HG03558 (cell line): Measurements from ENCODE around the gene UNC5C.

Experiments
- ATAC-seq: cut with Tn5 transposase; IDR thresholded peaks from one replicate; pipeline ENCODE4 v1.9.1; 2021; ENCODE audit warnings: moderate number of reproducible peaks; ENCODE audit not compliant: unreplicated experiment; ENCODE audit errors: extremely low read depth

UNC5C gene

DNA sequence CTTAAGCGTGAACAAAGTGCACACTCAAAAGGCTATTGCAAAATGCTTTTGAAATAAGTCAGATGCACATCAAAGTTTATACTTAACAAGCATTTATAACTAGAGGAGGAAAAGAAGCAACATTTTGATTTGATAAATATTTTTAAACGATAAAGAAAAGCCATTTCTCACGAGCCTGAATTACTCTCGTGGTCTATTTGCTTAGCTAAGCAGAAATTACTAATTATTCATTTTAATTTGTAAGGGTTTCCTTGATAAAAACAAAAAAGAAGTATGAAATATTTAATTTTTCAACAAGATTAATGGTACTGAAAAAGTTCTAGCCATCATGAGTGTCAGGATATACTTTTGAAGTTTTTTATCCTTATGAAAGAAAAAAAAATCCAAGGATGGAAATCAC is 78.2 kb downstream of the UNC5C start:
- no peak for ATAC-seq

DNA sequence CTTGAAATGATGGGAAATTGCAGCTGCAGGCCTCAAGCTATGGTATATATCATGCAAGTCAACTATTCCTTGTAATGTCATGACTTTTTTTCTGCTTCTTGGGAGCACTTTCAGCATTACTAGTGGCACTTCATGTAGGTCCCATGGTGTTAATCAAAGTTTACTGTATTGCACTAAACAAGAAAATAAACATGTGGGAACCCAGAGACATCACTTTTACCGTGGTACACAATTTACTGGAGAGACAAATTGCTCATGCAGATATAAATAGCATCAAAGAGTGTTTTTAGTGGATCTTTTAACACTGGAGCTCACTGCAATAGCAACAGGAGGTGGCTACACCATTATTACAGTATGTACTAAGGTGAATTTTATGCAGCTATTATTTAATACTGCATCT is 79.2 kb downstream of the UNC5C start:
- no peak for ATAC-seq

DNA sequence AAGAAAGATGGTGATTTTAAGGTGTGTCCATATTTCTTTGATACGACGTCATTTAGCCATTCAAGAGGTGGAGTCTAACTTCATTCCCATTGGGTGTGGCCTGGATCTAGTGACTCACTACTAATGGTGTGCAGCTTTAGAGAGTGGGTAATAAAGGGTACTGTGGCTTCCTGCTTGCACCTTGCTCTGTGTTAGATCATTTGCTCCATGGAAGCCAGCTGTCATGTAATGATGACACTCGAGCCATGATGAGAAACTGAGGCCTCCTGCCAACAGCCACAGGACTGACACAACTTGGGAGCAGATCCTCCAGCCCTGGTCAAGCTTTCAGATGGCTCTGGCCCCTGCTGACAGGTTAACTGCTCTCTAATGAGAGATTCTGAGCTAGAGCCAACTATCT is 82.0 kb downstream of the UNC5C start:
- no peak for ATAC-seq

DNA sequence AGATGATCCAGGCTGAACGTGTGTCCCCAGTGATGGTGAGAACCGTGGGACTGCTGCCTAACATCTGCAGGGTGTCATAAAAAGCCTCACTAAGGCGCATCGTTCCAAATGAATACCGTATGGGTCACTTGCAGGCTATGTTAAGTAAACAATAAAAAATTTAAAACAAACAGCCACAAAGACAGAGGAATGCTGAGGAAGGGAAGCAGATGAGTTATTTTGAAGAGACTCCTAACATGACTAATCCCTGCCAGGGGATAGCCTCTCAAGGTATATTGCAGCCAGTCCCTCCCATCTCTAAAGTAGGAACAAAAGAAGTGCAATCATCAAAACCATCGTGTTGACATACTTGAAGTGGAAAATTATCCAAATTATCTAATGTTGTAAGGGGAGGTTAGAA is 83.8 kb downstream of the UNC5C start:
- no peak for ATAC-seq

DNA sequence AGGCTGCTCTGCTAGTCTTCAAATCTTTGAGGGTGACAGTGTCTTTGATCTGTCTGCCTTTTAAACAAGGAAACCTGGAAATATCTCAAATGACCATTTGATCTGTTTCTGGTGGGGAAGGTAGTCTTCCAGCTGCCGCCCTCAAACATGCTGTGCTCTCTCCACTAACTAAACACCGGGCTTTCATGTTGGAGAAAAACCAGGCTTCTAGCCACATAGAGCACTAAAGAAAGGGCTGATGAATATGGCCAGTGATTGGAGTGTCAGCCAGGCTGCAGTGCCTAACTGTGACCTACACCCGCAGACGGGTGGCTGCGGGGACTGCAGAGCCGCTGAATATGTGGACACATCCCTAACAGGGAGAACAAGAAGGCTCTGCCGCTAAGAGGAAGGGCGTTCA is 85.9 kb downstream of the UNC5C start:
- ATAC-seq: no peak

DNA sequence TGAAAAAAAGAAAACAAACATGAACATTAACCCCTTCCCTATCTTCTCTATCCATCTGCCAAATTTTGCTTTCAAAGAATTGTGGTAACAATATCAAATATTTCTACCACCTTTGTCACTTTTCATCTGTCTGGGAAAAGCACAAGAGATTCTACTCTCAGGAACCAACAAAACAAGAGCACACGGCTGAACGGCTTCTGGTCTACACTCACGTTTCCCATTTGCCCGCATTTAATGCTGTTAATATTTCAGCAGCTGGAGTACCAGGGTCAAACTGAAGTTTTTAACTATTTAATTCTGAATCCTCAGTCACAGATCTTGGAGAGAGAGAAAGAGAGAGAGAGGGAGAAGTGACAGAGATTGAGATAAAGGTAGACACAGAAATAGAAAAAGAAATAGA is 91.4 kb downstream of the UNC5C start:
- no peak for ATAC-seq

DNA sequence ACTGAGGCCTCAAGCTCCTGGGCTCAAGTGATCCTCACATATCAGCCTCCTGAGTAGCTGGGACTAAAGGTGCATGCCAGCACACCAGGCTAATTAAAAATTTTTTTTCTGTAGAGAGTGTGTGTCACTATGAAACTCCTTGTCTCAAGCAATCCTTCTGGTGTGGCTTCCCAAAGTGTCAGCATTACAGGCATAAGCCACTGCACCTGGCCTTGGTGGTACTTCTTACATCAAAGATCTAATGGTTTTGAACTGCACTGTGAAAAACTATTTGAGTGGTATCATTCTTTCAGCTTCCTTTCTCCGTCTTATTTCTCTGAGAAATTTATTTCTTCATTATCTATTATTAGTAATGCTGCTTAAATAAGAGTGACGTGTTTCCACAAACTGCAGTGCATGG is 98.5 kb downstream of the UNC5C start:
- no peak for ATAC-seq

DNA sequence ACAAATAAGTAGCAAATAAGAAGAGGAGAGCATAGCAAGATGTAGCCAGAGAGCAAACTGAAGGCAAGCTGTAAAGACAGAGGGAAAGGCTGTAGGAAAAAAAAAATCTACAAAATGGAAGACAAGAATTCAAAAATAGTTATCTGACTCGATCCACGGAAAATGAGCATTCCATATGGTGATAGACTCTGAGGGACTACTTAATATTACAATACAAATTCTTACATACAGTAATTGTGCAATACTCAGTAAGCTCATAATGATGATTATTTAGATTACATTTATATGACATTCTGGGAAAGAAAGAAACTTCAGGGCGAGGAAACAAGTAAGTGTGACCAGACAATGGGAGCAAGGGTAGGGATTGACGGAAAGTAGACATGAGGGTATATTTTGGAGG is 102.6 kb downstream of the UNC5C start:
- no peak for ATAC-seq

DNA sequence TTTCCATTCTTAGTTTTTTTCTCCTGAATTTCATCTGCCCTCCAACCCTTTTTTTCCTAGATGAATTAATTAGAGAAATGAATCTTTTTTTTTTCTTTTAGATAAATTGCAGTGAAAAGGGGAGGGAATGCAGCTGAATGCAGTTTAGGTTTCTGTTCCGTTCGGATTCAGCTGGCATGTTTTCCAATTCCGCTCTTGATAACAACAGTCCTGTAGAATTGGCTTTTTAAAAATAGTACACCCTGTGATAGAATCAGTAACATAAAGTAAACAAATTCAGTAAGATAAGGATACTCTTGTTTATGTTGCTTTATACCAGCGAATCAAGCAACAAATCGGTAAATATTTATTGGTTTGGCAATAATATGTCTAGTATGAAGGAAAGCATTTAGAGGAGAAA is 103.5 kb downstream of the UNC5C start:
- ATAC-seq: no peak

DNA sequence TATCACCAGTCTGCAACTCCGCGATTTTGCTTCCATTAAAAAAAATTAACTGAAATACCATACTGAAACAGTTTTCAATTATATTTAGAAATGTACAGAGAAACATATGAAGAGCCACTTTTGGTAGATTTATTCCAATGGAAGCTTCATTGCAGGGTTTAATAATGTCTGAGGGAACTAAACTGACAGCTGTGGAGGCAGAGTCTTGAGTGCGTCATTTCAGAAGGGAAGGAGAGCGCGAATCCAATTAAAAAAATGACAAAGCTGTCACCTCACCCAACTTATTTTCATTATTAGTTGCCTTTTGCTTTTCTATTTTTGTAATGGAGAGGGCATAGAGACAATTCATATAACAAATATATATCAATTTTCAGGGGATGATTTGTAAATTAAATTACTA is 104.0 kb downstream of the UNC5C start:
- ATAC-seq: no peak

DNA sequence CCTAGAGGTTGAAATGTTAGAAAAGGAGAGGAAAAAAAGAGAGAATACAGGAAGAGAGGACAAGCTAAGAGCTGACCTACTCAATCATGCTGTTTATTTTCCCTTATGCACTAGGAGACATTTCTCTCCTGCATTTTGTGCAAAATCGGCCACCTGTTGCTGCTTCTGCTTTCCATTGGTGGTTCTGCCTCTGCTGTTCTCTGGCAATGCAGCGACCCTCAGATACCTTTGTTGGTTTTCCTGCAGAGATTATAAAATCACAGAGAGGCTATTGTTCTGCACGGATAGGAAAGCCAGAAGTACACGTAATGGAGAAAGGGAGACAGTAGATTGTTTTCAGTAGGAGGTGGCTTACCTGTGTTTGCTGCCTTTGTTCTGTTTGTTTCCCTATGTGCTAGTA is 108.9 kb downstream of the UNC5C start:
- ATAC-seq: no peak

DNA sequence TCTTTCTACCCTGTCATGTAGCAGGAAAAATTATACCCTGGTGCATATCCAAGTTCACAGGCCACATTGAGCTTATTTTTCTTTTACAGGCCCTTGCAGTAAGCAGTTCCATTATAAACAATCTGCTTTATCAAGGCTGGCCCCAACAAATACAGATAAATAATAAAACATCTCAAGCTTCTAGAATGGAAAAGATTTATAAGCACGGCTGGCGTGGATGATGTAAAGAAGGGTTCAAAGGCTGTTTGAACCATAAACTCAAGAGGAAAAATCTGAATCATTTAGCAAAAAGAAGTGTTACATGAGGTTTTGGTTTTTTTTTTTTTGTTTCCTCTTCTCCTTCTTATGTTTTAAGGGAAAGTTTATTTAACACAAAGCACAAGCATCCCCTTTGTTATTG is 109.7 kb downstream of the UNC5C start:
- ATAC-seq: no peak

DNA sequence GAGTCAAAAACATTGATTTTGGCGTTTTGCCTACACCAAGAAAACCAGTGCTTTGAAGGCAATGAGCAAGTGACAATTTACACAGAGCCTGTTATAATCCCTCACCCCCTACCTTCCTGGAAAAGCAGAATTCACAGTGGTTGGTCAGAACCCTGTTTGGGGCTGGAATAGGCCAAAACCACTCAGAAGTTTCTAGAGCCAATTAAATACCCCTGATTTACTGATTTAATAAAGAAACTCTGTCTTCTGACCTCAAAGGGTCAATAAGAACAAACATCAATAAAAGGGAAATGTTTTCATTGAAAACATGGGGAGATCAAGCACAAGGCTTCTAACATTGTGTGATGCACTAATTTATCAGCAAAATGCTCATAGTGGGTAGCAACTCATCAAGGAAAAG is 116.3 kb downstream of the UNC5C start:
- no peak for ATAC-seq

DNA sequence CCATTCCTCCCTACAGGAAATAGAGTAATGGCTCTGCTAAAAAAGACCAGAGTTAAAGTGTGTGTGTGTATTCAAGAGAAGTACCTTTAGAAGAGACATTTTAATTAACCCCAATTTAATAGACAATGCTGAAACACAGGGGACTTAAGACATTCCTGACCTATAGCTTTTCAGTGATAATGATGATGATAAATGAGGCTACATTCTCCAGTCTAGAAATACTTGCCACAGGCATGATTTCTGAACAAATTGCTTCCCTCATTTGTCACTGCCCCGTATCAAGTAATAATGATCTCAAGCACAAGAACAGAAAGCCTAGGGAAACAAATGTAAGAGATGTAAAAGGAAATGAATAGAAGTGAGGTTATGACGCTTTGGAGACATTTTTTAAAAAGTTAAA is 117.1 kb downstream of the UNC5C start:
- ATAC-seq: no peak

DNA sequence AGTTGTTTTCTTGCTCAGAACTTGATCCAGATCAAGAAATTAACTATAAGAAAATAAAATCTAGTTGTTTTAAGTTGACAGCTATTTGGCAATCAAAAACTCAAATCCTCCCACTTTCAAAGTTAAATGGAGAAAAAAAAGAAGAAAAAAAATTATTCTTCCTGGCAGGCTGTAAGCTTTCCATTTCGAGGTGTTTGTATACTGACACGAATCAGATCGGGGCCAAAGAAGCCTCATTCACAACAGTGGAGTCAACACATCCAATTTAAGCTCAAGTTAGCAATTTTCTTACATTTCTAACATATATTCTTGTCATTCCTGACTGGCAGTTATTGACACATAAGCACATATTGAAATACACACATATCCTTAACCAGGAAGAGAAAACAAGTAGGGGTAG is 119.4 kb downstream of the UNC5C start:
- ATAC-seq: no peak

DNA sequence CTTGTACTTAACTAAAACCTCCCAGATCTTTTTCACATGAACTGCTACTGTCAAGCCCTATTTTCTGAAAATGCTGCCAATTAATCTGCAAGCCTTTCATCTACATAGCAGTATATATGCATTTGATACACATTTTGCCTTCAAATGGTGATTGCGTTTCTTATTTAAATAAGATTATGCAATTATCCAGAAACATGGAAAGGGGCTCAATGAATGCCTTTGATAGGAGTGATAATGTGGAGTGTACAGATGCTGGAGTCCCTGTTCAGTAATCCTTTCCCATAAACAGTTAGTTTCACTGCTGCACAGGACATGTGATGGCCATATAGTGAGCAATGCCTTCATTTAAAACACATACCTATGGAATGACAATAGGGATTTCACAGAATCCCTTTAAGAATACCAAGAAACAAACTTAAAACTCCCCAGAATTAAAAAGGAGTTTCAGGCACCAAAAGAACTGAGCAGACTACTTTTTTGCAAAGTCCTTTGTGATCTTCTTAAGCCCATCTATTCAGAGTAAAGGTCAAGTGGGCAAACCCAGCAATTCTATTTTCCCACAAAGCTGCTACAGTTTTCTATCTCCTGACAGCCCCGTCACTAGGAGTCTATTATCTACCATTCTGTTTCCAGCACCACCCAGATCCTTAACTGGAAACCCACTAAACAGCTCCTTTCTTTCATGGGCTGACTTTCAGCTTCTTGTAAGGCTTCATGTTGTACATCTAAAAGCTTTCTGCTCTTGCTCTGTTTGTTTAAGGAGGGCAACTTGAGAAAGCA is 120.3 kb downstream of the UNC5C start:
- ATAC-seq: no peak

DNA sequence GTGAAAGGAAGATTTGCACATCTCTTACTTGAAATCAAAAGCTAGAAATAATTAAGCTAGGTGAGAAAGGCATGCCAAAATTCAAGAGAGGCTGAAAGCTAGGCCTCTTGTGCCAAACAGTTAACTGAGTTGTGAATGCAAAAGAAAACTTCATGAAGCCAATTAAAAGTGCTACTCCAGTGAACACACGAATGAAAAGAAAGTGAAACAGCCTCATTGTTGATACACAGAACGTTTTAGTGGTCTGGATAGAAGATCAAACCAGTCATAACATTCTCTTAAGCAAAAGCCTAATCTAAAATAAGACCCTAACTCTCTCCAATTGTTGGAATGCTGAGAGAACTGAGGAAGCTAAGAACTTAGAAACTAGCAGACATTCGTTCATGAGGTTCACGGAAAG is 122.3 kb downstream of the UNC5C start:
- ATAC-seq: no peak

DNA sequence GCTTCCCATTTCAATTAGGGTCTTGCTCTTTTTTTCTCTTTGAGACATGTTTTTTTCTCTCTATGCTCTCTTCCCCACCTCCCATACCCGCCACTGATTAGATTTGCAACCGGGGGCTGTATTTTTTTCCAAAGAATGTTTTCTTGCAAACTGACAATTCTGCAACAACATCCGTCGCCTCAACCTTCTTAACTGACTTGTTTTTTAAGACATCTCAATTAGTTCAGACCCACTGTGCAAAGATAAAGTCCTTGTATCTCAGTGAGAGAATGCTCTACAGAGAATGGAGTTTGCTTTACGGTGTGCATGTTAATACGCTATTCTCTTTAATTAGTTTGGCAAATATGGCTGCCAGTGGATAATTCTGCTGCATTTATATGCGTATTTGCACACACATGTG is 126.3 kb downstream of the UNC5C start:
- no peak for ATAC-seq

DNA sequence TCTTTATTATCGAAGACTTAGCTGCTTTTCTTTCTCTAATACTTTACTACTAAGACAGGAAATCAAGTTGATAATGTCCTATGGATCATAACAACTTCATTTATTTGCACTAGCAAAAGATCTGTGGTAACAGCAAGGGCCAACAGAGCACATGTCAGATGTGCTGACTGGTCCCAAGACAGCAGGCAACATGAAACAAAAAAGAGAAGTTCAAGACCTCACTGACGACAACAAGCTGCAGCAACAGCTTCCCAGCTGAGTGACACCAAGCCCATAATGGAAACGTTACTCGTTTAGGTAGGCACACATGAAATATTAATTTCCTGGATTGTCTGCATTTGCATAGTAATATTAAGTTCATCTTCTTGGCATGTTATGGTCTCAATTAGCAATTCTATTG is 126.9 kb downstream of the UNC5C start:
- ATAC-seq: no peak

DNA sequence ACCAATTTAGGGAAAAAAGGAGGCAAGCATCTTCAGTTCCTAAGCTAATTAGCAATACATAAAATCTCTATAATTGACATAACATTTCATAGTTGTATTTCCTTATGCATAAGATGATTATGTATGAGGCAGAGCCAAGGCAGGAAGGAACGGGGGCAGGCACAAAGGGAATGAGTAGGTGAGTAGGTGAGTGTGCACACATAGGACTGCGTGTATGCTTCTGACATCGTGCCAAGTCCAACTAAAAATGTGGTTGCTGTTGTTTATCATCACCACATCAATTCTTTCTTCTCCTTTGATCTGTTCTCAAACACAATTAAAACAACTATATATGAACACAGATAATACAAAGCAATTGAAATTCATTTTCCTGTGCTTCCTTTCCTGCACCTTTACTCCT is 131.2 kb downstream of the UNC5C start:
- ATAC-seq: no peak

DNA sequence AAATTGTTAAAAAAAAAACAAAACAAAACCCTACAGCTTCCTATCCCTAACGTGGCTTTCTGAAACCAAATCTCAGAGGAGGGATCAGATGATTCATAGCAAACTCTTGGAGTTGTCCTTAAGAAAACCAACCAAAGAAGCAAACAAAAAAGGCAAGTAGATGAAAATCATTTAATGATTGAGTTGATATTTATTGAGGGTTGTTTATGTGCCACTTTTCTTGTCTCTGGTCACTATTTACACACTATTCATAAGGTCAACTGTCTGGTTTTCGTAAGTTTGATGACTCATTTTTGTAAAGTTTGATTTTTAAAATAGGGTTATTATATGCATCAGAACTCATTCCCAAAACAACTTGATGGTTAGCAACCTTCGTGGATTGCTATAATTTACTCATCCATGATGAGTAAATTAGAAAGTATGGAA is 133.4 kb downstream of the UNC5C start:
- ATAC-seq: no peak

DNA sequence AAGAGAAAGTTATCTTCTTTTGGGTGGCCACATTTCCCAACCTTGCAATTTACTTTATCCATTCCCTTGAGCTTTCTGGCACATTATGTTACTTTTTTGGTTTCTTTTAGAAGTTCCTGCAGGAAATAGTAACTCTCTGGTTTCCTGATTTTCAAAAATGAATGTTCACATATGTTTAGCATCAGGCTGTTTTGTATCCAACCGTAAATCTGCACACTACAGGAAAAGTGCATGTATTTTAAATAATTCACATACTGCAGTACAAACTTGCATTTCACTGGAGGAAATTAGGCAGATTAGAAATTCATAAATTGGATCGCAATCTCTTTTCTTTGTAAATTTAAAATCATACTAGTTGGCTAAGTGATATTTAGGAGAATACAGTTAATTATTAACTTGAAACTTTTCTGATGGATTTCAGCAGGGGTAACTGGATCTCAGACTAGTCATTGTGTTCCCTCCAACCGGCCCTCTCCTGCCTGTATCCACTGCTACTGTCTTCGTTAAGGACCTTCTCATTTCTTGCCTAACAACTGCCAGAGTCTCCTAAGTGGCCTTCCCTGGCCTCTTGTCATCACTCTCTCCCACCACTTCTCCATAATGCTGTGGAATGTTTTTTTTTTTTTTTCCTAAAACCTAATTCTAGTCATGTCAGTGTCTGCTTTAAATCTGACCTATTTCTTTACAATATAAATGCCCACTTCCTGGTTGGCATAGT is 137.2 kb downstream of the UNC5C start:
- no peak for ATAC-seq
